Measurements from ENCODE around the gene IRF2.

Gene IRF2

DNA sequence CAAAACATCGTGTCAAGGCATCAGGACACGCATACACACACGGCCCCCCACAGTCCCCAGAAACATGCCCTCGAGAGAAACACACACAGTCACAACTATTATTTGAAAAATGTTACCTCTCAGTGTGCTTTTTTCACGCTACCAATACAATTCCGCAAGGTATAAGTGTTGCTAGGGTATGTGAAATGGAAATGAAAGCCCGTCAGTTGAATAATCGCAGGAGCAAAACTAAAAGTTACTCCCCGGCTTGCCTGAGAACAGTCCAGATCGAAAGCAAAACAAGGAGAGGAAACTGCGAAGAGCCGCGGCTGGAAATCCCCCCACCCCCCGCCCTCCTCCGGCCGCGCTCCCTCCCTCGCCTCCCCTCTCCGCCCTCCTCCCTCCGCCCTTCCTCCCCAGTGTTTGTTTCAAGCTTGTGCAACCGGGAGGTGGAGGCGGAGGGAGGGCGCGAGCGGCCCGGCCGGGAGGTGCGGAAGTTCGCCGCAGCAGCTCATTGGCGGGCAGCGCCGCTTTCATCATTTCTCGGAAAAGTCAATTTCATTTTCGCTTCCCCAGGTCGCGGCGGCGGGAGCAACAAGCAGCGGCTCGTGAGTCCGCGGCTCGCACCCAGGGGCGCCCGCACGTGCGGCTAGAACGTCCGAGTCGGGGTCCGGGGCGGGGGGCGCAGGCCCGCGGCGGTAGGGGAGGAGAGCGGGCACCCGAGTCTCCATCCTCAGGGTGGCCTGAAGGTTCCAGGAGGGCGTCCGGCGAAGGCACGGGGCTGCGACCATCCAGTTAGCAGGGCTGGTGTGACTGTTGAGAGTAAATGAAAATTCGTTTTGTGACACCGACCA, at the start of gene IRF2:
Gene IRF2, minus strand, starts transcription at position 288 of the 833 bp plus-strand sequence. CDS start 45,486 bp downstream, outside the sequence.
- DNase-seq (ENCODE audit: low spot score): peak; percentile 98

DNA sequence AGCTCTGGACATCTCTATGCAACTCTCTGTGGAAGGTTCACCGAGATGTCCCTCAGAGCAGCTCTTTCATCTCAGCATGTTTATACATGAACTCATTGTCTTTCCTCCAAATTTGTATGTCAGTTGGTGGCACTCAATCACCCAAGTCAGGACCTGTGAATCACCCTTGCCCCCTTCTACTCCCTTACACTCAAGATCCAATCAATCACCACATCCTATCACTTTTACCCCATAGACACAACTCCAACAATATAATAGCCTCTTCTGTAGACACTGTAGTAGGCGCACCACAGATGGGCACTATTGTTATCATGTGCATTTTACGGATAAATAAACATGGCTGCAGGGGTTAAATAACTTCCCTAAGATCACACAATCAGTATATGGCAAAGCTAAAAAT, 41.3 kb upstream of the IRF2 start:
- DNase-seq (ENCODE audit: low spot score): no peak

DNA sequence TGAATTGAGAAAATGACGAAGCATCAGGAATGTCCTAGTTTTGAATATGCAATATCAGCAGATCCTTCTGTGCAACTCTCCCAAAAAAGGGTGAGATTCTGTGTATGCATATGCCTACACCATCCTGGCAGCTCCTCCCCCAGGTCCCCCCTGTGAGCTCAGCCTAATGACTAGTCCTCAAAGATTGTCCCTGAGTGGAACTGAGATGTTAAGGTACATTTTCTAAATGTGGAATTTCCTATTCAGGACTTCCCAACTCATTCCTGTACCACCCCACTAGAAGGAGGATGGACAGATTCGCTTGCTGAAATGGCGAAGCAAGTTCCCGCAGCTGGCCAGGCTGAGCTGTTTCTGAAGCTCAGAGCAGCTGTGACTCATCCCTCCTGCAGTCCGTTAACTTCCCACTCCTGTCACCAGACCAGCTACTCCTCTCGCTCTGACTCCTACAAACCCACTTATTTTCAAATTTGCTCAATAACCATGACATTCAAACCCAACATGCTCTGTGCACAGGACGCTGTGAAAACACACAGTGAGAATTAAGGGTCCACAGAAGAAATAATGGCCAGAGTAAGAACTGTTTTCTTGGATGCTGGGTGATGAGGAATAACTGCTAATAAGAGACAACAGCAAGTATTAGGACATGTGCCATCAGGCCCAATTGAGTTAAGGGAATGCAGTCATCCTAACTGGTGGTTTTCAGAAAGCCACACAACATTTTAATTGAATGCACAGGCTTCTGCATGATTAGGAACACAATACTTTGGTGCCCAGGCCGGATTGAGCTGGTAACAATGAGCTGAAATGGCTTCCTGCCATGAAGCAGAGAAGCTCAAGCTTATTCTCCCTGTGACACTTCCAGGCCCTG, 40.0 kb upstream of the IRF2 start:
- peak; percentile 82 for DNase-seq (ENCODE audit: low spot score)

DNA sequence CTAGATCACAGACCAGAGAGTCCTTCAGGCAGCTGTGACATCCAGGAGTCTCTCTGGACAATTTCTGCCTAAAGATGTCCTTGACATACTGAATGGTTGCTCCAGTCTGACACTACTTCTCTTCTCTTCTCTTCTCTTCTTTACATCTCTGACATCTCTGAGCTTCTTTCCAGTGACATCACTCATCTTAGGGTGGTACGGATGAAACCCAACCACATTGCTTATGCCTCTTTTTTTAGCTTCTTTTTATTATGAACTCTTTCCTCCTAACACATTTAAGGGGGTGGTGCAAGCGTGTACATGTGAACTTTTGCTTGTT, 39.4 kb upstream of the IRF2 start:
- no peak for DNase-seq (ENCODE audit: low spot score)

DNA sequence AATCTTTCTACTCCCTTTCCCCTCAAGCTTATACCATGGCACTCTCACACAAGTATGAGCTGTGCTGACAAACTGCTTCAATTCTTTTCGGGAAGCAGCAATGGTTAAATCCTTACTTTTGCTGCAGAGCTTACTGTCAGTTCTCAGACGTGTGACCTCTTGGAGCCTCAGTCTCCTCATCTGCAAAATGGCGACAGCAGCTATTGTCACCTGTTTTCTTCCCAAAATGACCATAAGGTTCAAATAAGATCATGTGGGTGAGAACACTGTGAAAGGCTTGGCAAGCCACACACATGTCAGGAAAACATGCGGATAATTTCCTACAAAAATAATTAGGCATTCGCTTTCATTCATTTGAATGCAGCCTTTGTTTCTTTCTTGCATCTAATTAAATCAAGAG, 36.8 kb upstream of the IRF2 start:
- DNase-seq (ENCODE audit: low spot score): no peak

DNA sequence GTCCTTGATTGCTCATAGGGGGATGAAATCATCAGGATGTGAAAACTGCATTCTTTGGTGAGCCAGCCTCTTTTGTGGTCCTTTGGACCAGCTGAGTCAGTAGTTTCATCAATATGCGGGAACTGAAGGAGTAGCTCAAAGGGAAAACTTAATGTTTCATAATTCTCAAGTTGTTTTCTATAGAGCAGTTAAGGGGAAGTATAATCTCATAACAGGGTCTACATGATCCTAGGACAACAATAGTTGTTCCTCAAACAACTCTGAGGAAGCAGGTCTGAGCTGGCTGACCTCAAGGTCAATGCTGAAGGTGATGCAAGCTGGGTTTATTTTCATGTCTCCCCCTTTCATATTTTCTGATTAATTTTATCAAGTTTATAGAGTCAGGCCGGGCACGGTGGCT, 36.1 kb upstream of the IRF2 start:
- DNase-seq (ENCODE audit: low spot score): no peak

DNA sequence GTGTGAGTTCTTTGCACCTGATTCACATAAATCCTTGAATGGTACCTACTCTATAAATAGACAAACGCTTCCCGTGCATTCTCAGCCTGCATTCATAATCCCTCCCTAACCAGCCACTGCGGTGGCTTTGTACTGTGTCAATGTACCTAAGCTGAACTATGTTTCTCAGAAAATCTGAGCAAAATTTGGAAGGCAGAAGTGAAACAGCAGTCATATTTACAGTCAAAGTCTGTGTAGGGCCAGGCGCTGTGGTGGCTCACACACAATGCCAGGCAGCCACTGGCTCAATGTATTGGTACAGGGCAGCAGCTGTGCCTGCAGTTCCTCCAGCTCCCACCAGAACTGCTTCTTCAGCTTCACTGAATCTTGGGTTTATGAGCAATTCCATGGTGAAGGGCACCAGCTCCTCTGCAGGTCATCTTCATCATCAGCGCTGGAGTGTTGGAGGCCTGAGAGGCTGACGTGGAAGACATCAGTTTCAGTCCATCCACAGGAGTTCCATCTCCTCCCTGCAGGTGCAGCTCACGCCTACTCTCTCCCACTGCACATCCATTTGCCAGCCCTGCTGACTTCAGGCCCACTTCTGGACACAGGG, 32.3 kb upstream of the IRF2 start:
- DNase-seq (ENCODE audit: low spot score): peak; percentile 68

DNA sequence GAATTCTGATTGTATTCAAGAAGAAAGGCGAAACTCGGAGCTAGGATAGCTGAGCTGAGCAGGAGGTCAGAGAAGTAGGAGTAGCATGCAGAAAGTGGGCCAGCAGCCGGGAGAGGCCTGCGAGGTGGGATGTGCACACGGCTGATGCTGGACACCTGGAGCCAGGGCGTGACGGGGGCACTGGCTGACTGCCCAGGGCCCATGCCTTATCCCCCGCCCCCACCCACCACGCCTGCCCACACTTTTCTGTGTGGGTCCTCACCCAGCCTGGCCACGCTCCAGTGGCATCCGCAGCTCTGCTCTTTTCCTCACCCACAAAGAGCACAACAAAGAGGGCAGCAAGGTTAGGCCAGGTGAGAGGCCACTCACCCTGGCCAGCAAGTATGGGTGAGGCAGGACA, 30.0 kb upstream of the IRF2 start:
- DNase-seq (ENCODE audit: low spot score): no peak

DNA sequence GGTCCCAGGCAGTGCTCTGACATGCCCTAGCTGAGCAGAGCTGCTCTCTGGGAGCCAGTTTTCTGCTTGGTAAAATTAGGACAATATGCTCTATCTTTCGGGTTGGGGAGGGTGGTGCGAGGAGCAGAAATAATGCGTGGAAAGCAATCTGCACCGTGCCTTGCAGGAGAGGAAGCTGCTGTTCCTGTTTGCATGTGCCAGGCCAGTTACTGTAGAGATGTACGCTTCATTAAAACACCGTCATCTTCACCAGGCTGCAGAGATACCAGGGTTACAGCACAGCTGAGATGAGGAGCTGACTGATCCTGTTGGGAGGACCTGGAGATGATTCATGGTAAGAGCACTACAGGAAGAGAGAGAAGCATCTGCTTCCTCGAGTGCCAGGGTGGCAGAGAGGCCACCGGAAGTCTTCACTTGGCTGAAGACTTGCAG, 29.5 kb upstream of the IRF2 start:
- DNase-seq (ENCODE audit: low spot score): peak; percentile 54

DNA sequence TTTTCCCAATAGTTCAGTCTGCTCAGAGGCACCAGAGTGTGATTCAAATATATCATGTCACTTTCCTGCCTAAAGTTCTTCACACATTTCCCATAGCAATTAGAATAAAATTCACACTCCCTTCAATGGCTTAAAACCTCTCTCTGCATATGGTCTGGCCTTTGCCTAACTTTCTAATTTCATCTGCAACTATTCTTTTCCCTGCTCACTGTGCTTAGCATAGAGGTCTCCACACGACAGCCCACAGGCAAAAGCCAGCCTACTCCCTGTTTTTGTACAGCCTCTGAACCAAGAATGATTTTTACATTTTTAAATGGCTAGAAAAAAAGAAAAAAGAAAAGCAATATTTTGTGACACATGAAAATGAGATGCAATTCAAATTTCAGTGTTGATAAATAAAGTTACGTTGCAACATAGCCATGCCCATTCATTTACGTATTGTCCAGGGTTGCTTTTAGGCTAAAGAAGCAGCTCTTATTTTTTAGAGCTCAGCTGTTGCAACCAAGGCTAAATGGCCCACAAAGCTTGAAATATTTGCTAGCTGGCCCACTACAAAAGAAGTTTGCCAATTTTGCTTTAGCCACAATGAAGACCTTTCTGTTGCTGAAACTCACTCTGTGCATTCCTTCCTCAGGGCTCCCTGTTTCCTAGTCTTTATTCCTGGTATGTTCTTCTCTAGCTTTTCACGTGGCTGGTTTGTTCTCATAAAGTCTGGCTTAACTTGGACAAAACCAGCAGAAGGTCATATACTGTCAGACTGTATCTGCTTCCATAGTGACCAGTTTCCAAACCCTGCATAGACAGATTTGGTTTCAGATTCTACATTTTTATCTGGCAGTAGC, 26.6 kb upstream of the IRF2 start:
- no peak for DNase-seq (ENCODE audit: low spot score)

DNA sequence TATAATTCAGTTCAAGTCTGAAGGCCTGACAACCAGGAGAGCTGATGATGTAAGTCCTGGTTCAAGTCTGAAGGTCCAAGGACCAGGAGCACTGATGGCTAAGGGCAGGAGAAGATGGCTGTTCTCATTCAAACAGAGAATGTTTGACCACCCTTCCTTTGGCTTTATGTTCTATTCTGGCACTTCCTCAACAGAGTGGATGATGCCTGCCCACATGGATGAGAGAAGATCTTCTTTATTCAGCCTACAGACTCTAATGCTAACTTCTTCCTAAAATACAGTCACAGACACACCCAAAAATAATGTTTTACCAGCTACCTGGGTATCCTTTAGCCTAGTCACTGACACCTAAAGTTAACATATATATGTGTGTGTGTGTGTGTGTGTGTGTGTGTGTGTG, 25.6 kb upstream of the IRF2 start:
- DNase-seq (ENCODE audit: low spot score): no peak

DNA sequence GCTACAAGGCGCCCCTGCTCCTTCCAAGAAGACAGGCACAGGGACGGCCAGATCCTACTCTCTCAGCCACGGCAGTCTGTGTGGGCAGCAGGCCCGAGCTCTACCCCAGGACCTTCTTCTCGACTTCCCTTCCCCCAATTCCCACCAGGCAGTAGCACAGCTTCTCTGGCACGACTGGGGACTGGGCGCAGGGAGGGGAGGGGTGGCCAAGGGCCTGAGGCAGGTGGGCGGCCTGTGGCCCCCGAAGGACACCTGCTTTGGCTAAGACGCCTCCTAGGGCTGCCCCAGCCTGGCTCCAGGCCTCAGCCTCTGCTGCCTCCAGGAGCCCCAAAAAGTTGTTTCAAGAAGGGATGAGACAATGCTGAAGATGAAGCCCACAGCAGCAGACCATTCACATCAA, 24.2 kb upstream of the IRF2 start:
- no peak for DNase-seq (ENCODE audit: low spot score)

DNA sequence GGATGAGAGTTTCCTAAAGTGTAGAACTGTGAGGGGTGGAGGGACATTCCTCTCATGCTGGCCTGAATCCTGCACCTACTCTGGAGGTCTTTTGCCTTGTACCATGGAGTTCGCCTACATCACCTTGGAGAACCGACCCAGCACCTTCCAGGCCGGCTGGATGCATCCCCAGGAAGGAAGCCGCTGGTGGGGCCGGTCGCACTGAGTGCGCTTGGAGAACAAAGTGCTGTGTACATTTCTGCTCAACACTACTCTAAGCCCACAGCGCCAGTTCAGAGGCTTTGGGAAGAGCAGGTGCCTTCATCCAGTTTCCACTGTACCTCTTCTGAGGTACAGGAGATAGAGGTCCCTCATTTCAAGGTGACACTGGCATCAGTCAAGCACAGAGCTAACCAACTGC, 15.4 kb upstream of the IRF2 start:
- no peak for DNase-seq (ENCODE audit: low spot score)

DNA sequence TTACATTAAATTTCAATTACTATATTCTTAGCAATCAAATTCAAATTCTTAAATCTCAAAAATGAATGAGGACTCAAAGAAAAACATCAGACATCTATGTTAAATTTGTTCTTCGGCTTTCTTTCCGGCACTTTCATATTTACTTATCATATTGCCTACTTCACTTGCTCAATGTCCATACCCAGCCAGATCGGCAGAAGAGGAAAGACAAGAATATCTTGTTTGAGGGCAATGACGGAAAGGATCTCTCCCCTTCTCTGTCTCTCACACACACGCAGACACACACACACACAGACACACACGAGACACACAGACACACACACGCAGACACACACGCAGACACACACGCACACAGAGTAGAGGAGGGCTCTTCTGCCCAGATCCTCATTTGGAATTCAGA, 13.2 kb upstream of the IRF2 start:
- no peak for DNase-seq (ENCODE audit: low spot score)

DNA sequence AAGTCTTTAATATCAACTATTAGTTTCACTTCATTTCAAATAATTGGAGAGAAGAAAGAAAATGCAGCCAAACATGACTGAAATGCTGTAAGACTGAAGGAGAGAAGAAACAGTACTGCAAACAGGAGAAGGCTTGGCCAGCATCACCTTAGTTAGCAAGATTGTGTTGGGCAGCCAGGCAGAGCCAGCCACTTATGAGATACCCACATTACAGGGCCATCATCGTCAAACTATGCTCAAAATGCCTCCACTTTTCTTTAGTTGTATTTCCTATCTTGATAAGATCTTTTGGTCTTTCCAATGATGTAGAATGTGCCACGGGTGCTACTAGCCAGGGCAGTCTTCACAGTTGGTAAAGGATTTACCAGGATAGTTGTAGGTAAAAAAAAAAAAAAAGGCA, 10.9 kb upstream of the IRF2 start:
- DNase-seq (ENCODE audit: low spot score): no peak

DNA sequence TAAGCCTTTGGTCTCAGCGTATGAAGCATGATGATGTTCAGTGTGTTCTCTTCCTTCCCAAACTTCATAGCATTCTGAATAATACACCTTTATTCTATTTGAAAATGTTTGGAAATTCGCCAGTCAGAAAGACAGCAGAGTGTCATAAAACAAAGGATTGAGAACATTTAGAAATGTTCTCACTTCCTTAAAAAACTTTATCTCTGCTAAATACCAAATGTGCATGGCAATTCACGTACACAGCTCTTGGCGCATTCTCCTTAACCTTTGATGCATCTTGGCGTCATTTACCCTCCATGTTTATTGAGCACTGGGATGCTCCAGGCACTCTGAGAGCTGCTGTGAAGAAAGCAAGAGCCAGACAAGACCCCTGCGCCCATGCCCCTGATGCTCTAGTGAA, 7.2 kb upstream of the IRF2 start:
- no peak for DNase-seq (ENCODE audit: low spot score)

DNA sequence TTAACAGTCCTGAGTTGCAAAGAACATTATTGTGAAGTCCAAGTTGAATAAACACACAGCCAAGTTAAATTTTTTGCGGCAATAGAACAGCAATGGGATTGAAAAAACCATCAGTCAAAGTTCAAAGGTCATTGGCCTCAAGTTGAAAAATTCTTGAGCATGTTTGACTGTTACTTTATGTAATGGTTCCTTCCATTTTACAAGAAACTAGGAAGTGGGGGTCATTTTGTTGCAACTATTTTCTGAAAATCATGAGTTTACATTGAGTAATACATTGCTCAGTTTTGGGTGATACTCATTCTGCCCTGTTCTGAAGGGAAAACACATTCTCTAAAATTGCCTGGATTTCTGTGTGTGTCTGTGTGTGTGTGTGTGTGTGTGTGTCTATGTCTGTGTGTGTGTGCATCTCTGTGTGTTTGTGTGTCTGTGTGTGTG, 5.2 kb upstream of the IRF2 start:
- DNase-seq (ENCODE audit: low spot score): no peak

DNA sequence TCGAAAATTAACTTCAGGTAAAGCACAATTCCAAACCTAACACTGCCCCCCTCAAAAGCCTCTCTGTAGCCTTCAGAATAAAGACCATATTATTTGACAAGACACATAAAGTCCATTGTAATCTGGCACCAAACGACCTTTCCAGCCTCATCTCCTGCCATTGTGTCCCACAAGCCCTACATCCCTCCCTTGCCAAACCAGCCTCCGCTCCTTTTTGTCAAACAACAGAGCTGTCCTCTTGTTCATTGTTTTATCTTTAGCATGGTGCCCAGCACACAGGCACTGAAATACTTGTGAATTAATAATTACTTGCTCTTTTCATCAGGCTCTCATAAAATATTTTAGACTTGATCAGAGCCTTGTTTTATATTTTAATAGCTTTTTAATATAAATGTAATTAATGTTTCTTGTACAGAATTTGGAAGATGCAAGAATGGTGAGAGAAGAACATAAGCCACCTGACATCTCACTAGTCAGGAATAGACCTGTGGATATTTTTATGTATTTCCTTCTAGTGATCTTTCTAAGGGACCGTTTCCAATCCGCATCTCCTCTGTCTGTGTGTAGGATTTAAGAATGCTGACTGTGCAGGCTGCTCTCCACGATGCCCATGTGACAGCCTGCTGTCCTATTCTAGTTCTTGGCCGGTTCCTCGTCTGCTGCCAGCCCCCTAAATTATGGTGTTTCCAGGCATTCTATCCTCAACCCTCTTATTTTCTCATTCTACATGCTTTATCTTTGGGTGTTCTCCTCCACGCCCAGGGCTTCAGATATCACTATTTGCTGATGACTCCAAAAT, 3.0 kb upstream of the IRF2 start:
- peak; percentile 96 for DNase-seq (ENCODE audit: low spot score)

DNA sequence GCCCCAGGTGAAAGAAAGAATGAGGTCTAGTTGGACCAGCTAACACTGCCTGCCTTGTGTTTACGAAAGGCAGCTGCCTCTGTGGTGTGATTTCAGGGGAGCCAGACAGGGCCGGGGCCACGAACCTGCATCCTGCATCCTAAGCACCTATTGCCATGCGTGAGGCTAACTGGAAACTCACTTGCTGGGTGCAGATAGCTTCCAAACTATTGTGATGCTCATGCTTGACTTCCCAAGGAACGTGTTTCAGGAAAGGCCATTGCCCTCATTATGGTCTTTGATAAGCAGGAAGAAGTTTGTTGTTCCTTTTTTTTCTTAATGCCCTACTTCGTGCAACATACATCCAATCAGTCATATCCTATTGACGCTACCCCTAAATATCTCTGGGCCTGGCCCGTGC, 2.3 kb upstream of the IRF2 start:
- DNase-seq (ENCODE audit: low spot score): peak; percentile 35

DNA sequence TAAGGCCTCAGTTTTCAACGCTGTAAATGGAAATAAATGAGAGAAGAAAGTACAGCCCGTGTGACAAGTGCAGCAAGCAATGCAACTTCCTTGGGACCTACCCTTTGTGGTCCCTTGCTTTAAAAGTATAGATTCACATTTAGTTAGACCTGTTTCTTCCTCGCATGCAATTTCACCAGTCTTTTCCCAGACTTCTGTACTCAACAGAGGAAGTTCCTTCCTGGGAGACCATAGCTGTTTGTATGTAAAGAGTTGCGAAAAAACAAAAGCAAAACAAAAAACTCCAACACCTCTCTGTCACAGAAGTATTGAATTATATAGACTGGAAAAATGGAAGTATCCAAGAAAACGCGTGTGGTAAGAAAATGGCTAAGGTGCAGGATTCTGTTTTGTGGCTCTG, 1.1 kb upstream of the IRF2 start:
- DNase-seq (ENCODE audit: low spot score): no peak

DNA sequence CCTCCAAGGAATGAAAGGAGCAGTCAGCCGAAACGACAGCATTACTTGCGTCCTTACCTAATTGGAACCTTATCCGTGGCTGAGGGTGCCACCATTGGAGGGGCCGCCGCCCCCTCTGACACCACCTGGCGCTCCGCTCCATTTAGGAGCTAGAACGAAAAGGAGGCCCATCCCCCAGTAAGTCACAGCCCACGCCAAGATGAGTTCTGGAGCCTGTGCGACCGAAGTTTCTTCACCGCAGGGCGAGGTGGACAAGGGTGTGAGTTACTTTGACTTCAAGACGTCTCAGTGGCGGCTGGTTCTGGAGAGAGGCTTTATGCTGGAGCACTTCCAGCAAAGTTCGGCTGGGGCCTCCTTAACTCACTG, 729 bp upstream of the IRF2 start:
- DNase-seq (ENCODE audit: low spot score): peak; percentile 43
